HuH-7.5 (cell line): Measurements from ENCODE around the gene PCSK9.
A peak's percentile ranks its signal among the peaks of the same experiment; 100 is the strongest.

ENCODE experiments used
- DNase-seq: peaks from one replicate; pipeline ENCODE4 v3.0.0; 2011; ENCODE audit warnings: low spot score

PCSK9 gene

GRCh38 chr1:55044617-55045397, 5.5 kb downstream of the PCSK9 start:
- DNase-seq: no peak

GRCh38 chr1:55045430-55045829, 6.1 kb downstream of the PCSK9 start:
- DNase-seq: no peak

- DNase-seq: no peak
These were observed 7.5 kb downstream of the PCSK9 start for GRCh38 chr1:55046871-55047270.

- no peak for DNase-seq
These were observed 8.3 kb downstream of the PCSK9 start for GRCh38 chr1:55047611-55048010.

GRCh38 chr1:55048453-55049270, 9.3 kb downstream of the PCSK9 start:
- no peak for DNase-seq

- no peak for DNase-seq
These were observed 10.0 kb downstream of the PCSK9 start for GRCh38 chr1:55049271-55049913.

- DNase-seq: no peak
These were observed 10.5 kb downstream of the PCSK9 start for GRCh38 chr1:55049914-55050278.

- no peak for DNase-seq
These were observed 10.9 kb downstream of the PCSK9 start for GRCh38 chr1:55050283-55050682.

- DNase-seq: no peak
These were observed 11.8 kb downstream of the PCSK9 start for GRCh38 chr1:55051169-55051568.

GRCh38 chr1:55051621-55052020, 12.3 kb downstream of the PCSK9 start:
- DNase-seq: no peak

- no peak for DNase-seq
These were observed 13.1 kb downstream of the PCSK9 start for GRCh38 chr1:55052221-55053142.

GRCh38 chr1:55053265-55053954, 14.1 kb downstream of the PCSK9 start:
- peak; percentile 78 for DNase-seq

GRCh38 chr1:55054396-55054795, 15.0 kb downstream of the PCSK9 start:
- no peak for DNase-seq

- no peak for DNase-seq
These were observed 15.9 kb downstream of the PCSK9 start for GRCh38 chr1:55055084-55055882.

GRCh38 chr1:55055951-55056631, 16.7 kb downstream of the PCSK9 start:
- no peak for DNase-seq

GRCh38 chr1:55056632-55056992, 17.3 kb downstream of the PCSK9 start:
- no peak for DNase-seq

- DNase-seq: no peak
These were observed 18.1 kb downstream of the PCSK9 start for GRCh38 chr1:55057270-55057955.

GRCh38 chr1:55057956-55058298, 18.6 kb downstream of the PCSK9 start:
- no peak for DNase-seq
